SK-N-MC (cell line): ENCODE results near the gene ZMYM3.

ENCODE experiments used
- EZH2 ChIP-seq: fragments of 200-600 bp; sonication (generic); IDR thresholded peaks from one replicate; pipeline ENCODE4 v1.6.1; 2017; ENCODE audit warnings: antibody characterized with exemption
- POLR2AphosphoS5 ChIP-seq: IDR thresholded peaks from 2 replicates; pipeline ENCODE4 v1.6.1; 2012; ENCODE audit warnings: mild to moderate bottlenecking, low read depth, low read length, borderline replicate concordance

DNA sequence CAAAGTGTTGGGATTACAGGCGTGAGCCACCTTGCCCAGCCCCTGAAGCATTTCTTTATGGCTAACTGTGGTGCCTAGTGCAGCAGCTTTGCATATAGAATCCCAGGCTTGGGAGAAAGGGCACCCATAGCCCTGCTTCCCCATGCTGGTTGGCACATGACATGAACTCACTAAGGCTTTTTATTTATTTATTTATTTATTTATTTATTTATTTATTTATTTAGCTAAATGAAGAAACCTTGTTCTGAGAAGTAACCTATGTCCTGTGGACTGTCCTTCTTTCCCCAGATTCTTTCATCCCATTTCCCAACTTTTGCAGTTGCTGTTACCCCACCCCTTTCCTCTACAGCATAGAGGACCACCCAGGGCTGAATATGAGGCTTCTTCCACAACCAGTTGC is 32.8 kb downstream of the ZMYM3 start:
- TF ChIP-seq EZH2 = no peak
- TF ChIP-seq POLR2AphosphoS5 = no peak
